Effector memory CD4-positive, alpha-beta T cell (primary cell): ENCODE results near the gene GINS2.

Source experiments
- DNase-seq, 3 donors: peaks; one replicate each; pipeline ENCODE4 v3.0.0-alpha.2; 2020
- H3K27ac ChIP-seq: 2 replicates; pipeline ENCODE4 v1.7.0; 2013; ENCODE audit warnings: mild to moderate bottlenecking, low read length, moderate library complexity; ENCODE audit not compliant: insufficient read depth, poor library complexity, severe bottlenecking
- H3K27me3 ChIP-seq: replicated peaks from 2 replicates; pipeline ENCODE4 v1.7.0; 2013; ENCODE audit warnings: mild to moderate bottlenecking, low read length; ENCODE audit not compliant: insufficient read depth, control insufficient read depth, poor library complexity, severe bottlenecking
- H3K36me3 ChIP-seq: 2 replicates; pipeline ENCODE4 v1.7.0; 2013; ENCODE audit warnings: mild to moderate bottlenecking, low read length, moderate library complexity; ENCODE audit not compliant: control insufficient read depth, insufficient read depth
- H3K4me1 ChIP-seq: 2 replicates; pipeline ENCODE4 v1.7.0; 2013; ENCODE audit warnings: low read length, mild to moderate bottlenecking; ENCODE audit not compliant: control insufficient read depth, insufficient read depth, poor library complexity, severe bottlenecking
- H3K4me3 ChIP-seq: 2 replicates; pipeline ENCODE4 v1.7.0; 2013; ENCODE audit warnings: low read length, low read depth, mild to moderate bottlenecking; ENCODE audit not compliant: insufficient read depth, poor library complexity, severe bottlenecking
- H3K9me3 ChIP-seq: 2 replicates; pipeline ENCODE4 v1.7.0; 2013; ENCODE audit warnings: mild to moderate bottlenecking, low read length, moderate library complexity; ENCODE audit not compliant: control insufficient read depth

The GINS2 gene

DNA sequence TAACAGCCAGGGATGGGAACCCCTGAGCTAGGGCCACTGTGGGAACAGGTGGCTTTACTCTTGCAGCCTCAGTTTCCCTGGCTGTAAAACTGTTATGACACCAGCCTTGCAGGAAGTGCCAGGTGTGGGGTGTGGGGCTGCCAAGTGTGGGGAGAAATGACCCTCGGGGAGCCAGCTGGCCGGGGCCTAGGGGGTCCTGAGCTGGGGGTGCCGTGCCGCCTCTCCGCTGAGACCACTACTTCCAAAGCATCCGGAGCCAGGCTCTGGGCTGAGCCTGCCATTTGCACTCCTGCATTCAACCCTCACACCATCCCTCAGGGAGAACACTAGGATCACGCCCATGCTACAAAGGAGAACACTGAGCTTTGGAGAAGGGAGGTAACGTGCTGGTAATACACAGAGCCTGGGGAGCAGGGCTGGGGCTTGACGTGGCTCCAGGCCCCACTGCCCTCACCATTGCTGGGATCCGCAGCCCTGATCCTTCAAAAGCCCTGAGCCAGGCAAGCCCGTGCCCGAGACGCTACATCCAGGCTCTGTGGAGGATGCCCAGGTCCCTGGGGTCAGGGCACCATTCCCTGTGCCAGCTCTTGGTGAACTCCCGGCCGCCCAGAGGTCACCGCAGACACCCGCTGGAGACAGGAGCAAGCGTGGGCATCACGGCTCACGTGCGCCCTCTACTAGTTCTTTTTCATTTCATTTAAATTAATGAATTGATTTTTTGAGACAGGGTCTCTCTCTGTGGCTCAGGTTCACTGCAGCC lies 28.8 kb upstream of the GINS2 start:
- no peaks in the 10 kb centered on the region for H3K4me1 ChIP-seq
- no peaks in the 10 kb centered on the region for H3K36me3 ChIP-seq
- DNase-seq = peak; percentile 10 to 36 (median 15)
- H3K9me3 ChIP-seq = no peaks in the 10 kb centered on the region
- H3K27me3 ChIP-seq = peaks cover 3% of the 10 kb centered on the region
- no peak overlapping the region for H3K27ac ChIP-seq
- no peak overlapping the region for H3K4me3 ChIP-seq

- no peak overlapping the region for H3K4me3 ChIP-seq
- H3K27ac ChIP-seq = no peak overlapping the region
Measured at GRCh38 chr16:85716680-85717038, 27.9 kb upstream of the GINS2 start.

DNA sequence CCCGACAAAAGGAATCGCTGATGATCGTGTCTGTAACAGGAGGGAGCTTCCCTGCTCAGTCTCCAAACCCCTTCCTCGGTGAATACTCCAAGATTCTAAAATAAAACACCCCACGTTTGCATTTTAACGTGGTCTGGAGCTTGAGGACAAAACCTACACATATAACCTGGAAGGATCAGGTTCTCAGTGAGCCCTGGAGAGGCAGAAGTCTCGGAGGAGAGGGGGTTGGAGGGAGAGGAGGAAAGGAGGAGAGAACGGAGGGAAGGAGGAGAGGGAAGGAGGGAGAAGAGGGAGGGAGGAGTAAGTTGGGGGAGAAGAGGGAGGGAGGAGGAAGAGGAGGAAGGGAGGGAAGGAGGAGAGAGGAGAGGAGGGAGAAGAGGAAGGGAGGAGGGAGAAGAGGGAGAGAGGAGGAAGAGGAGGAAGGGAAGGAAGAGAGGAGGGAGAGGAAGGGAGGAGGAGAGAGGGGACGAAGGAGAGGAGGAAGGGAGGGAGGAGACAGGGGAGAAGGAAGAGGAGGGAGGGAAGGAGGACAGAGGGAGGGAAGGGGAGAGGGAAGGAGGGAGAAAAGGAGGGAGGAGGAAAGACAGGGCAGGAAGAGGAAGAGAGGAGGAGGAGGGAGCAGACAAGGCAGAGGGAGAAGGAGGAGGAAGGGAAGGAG lies 27.4 kb upstream of the GINS2 start:
- no peak for DNase-seq
- Histone ChIP-seq H3K27ac (no peak overlapping the region), H3K27me3 (peaks cover 3% of the 10 kb centered on the region), H3K4me1 (no peaks in the 10 kb centered on the region), H3K36me3 (no peaks in the 10 kb centered on the region), H3K4me3 (no peak overlapping the region), H3K9me3 (no peaks in the 10 kb centered on the region)

More at GRCh38 chr16:85716680-85717038, 27.9 kb upstream of the GINS2 start:
- no peak for DNase-seq
- Histone ChIP-seq H3K4me1 (no peaks in the 10 kb centered on the region), H3K36me3 (no peaks in the 10 kb centered on the region), H3K9me3 (no peaks in the 10 kb centered on the region), H3K27me3 (peaks cover 3% of the 10 kb centered on the region)

DNA sequence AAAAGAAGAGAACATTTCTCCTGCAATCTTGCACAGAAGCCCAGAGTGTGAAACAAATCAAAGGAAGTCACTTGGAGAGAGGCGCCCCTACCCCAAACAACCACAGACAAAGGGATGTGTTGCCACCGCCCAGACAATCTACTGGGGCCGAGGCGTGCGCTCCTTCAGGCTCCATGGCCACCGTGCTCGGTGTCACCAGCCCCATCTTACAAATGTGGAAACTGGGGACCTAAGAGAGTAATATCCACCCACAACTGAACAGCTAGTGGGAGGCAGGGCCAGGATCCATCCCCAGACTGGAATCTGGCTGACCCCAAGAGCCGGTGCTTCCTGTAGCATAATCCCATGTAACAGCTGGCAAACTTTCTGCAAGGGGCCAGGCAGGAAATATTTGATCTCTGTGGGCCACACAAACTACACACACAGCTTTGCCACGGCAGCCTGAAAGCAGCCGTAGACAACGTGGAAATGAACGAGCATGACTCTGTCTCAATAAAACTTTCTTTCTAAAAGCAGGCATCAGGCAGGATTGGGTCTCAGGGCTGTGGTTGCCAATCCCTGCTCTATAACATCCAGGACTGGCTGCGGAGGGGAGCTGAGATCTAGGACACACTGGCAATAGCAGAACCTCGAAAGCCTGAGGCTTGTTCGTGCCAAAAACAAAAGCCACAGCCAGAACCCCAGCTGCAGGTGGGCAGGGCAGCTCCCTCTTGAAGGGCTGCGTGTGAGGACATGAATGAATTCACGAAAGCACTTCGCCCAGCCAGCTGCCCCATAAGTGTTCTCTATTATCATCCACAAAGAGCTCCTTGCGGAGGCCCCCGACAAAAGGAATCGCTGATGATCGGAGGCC lies 26.6 kb upstream of the GINS2 start:
- no peak overlapping the region for H3K4me3 ChIP-seq
- peaks cover 3% of the 10 kb centered on the region for H3K27me3 ChIP-seq
- H3K9me3 ChIP-seq = no peaks in the 10 kb centered on the region
- H3K27ac ChIP-seq = no peak overlapping the region
- no peak for DNase-seq
- no peaks in the 10 kb centered on the region for H3K36me3 ChIP-seq
- no peaks in the 10 kb centered on the region for H3K4me1 ChIP-seq

DNA sequence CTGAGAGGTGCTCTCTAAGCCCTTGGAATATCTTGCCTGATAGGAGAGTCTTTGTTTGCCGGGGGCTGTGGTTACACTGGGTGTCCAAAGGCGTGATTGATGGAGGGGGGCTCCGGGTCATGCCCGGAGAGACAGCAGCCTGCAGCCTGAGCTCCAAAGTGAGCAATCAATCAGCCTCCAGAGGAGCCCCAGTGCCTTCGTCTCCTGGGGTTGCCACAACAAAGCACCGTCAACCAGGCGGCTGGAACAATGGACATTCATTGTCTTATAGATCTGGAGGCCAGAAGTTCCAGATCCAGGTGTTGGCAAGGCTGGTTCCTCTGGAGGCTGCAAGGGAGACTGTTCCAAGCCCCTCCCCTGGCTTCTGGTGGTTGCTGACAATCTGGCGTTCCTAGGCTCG lies 24.0 kb upstream of the GINS2 start:
- no peaks in the 10 kb centered on the region for H3K4me1 ChIP-seq
- H3K27me3 ChIP-seq = peaks cover 3% of the 10 kb centered on the region
- no peak overlapping the region for H3K4me3 ChIP-seq
- H3K9me3 ChIP-seq = no peaks in the 10 kb centered on the region
- DNase-seq = no peak
- no peaks in the 10 kb centered on the region for H3K36me3 ChIP-seq
- H3K27ac ChIP-seq = no peak overlapping the region

- Histone ChIP-seq H3K4me1 (no peaks in the 10 kb centered on the region), H3K9me3 (no peaks in the 10 kb centered on the region), H3K27ac (no peak overlapping the region), H3K36me3 (no peaks in the 10 kb centered on the region), H3K4me3 (no peak overlapping the region), H3K27me3 (peaks cover 3% of the 10 kb centered on the region)
- DNase-seq = no peak
Measured at GRCh38 chr16:85711982-85712587, 23.3 kb upstream of the GINS2 start.

GRCh38 chr16:85710732-85711131 lies 22.0 kb upstream of the GINS2 start:
- H3K36me3 ChIP-seq = no peaks in the 10 kb centered on the region
- H3K27me3 ChIP-seq = no peaks in the 10 kb centered on the region
- no peaks in the 10 kb centered on the region for H3K4me1 ChIP-seq
- H3K27ac ChIP-seq = no peak overlapping the region
- DNase-seq = no peak
- H3K9me3 ChIP-seq = no peaks in the 10 kb centered on the region
- no peak overlapping the region for H3K4me3 ChIP-seq

DNA sequence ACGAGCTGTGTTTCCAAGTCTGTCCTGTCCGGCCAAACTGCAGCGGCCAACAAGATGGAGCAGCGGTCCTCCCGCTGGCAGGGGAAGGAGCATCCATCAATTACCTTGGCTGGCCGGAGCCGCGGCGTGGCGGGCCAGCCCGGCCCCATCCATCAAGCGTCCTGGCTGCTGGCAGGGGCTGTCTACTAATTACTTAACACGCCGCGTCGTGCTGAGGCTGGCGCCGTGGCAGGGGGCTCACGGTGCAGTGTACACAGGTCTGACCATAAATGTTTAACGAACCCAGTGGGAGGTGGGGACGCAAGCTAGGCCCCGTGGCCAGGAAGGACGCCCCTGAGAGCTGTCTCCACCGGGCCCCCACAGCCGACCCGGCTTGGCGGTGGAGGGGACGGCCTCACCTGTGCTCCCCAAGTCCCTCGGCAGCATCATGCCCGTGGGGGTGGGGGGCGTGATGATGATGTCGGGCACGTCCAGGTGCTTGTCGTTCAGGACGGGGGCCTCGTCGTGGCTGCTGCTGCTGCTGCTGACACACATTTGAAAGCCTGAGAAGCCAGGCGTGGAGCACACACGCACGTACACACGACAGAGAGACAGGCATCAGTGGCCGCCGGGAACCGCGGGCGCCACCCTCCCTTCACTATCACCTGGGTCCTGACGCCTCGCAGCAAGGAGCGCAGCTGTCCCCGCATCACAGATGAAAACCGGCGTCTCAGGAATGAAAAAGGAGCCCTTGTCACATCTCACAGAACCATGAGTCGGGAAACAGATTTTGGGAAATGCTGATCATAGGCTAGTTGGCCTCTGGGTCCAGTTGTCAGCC lies 21.2 kb upstream of the GINS2 start:
- no peaks in the 10 kb centered on the region for H3K27me3 ChIP-seq
- no peak overlapping the region for H3K27ac ChIP-seq
- H3K36me3 ChIP-seq = no peaks in the 10 kb centered on the region
- no peak overlapping the region for H3K4me3 ChIP-seq
- H3K9me3 ChIP-seq = no peaks in the 10 kb centered on the region
- DNase-seq = no peak
- H3K4me1 ChIP-seq = no peaks in the 10 kb centered on the region

DNA sequence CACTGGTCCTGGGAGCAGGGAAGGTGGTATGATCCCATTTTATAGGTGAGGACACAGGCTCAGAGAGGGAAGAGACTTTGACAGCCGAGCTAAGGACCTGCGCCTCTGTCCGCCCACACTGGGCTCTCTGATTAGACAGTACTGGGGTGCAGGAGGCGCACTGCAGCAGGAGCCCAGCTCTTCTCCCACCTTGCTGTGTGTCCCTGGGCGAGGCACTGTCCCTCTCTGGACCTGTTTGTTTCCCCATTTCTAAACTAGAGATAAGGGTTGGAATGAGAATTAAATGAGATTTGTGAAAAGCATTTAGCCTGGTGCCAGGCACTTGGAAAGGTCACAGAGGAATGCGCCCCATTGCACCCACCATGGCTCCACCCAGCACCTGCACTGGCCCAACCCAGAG lies 19.6 kb upstream of the GINS2 start:
- DNase-seq = no peak
- no peak overlapping the region for H3K4me3 ChIP-seq
- no peaks in the 10 kb centered on the region for H3K9me3 ChIP-seq
- no peaks in the 10 kb centered on the region for H3K4me1 ChIP-seq
- no peak overlapping the region for H3K27ac ChIP-seq
- no peaks in the 10 kb centered on the region for H3K36me3 ChIP-seq
- H3K27me3 ChIP-seq = no peaks in the 10 kb centered on the region
